Transverse colon (tissue), 4 donors: Measurements from ENCODE around the gene PLEKHG1. TPM values are rescaled to one million over a fixed set of nuclear protein-coding genes. Genes with fewer than 3 reads are reported as not detected.

Experiments used
- DNase-seq: peaks from one replicate; pipeline ENCODE4 v3.0.0-alpha.2; 2019
- H3K27ac ChIP-seq, 4 donors: fragments of 200-600 bp; sonication (generic); 2 replicates each; pipeline ENCODE4 v1.5.1; 2016 to 2018; ENCODE audit warnings: inconsistent platforms in 4 of 4
- H3K27me3 ChIP-seq: fragments of 200-600 bp; sonication (generic); 2 replicates; pipeline ENCODE4 v1.5.1; 2017; ENCODE audit warnings: inconsistent platforms
- H3K36me3 ChIP-seq, 4 donors: fragments of 200-600 bp; sonication (generic); 2 replicates each; pipeline ENCODE4 v1.5.1; 2017 to 2019; ENCODE audit warnings: inconsistent platforms in 4 of 4
- H3K4me1 ChIP-seq, 4 donors: fragments of 200-600 bp; sonication (generic); 2 replicates each; pipeline ENCODE4 v1.5.1; 2017 to 2020; ENCODE audit warnings: inconsistent platforms in 4 of 4
- H3K4me3 ChIP-seq, 4 donors: fragments of 200-600 bp; sonication (generic); 1 replicate in 1 of 4; 2 replicates in 3 of 4; pipeline versions ENCODE4 v1.5.1 to v1.6.1; 2017 to 2019; ENCODE audit warnings: inconsistent platforms in 4 of 4
- H3K9me3 ChIP-seq, 2 donors: fragments of 200-600 bp; sonication (generic); 2 replicates each; pipeline ENCODE4 v1.5.1; 2017 to 2019; ENCODE audit warnings: inconsistent platforms in 2 of 2
- EP300 ChIP-seq: sonication (generic); formaldehyde crosslinking; IDR thresholded peaks from one replicate; pipeline ENCODE4 v1.6.1; 2017; ENCODE audit warnings: antibody characterized with exemption, low read depth
- POLR2A ChIP-seq: fragments of 450-650 bp; IDR thresholded peaks from one replicate; pipeline ENCODE4 v1.6.1; 2016; ENCODE audit warnings: antibody characterized with exemption, mild to moderate bottlenecking, moderate library complexity
- POLR2AphosphoS5 ChIP-seq, 3 donors: sonication (generic); formaldehyde crosslinking; IDR thresholded peaks; one replicate each; pipeline ENCODE4 v1.6.1; 2016; ENCODE audit warnings: antibody characterized with exemption in 3 of 3
- WGBS, 2 donors: methylation state at CpG; one replicate each; pipeline ENCODE4 v1.1.5; 2018; ENCODE audit warnings: low coverage in 1 of 2; 5-methylcytosine and 5-hydroxymethylcytosine counted together
- in situ Hi-C, 4 donors: fragments of 200-750 bp; cut with MboI; loops; one replicate each; pipeline versions ENCODE4 v1.15.0 to v1.15.1; 2017; ENCODE audit warnings: low sequenced_read_pairs in 3 of 4, low pct_ligation_motif_present in 1 of 4, low pct_unique_long_range_greater_than_20kb in 1 of 4
- intact Hi-C: fragments of 100-400 bp; cut with DNase I; formaldehyde crosslinking; loops from one replicate; pipeline ENCODE4 v1.15.1; 2023; ENCODE audit warnings: low total_unique reads
- total RNA-seq, 4 donors: library from RNA; depleted of rRNA; stranded (reverse); fragments of >200 nt; gene quantifications; one replicate each; pipeline ENCODE4 v1.1.0, GENCODE V29; 2016
- TF ChIP-seq, protein P1 (sequence below), 5 experiments: fragments of 200-600 bp in 3 of 5; fragments of 450-650 bp in 2 of 5; sonication (generic) in 3 of 5; IDR thresholded peaks; 1 replicate in 2 of 5; 2 replicates in 3 of 5; pipeline ENCODE4 v1.5.1; 2016 to 2017; ENCODE audit warnings: antibody characterized with exemption in 5 of 5, inconsistent platforms in 3 of 5, mild to moderate bottlenecking in 2 of 5, moderate library complexity in 1 of 5

PLEKHG1 gene
- total RNA-seq, 4 donors from 2014 or later = 35.4 to 93.9 (median 58.3) TPM

DNA sequence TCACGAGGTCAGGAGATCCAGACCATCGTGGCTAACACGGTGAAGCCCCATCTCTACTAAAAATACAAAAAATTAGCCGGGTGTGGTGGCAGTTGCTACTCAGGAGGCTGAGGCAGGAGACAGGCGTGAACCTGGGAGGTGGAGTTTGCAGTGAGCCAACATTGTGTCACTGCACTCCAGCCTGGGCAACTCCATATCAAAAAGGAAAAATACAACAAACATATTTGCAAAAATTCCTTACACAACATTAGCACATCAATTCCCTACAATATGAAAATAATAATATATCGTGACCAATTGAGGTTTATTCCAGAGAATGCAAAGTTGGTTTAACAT, 38.8 kb upstream of the PLEKHG1 start:
- Histone ChIP-seq H3K4me1 (no peaks in the 10 kb centered on the region), H3K27ac (no peak overlapping the region), H3K9me3 (no peaks in the 10 kb centered on the region), H3K4me3 (no peak overlapping the region), H3K27me3 (no peaks in the 10 kb centered on the region), H3K36me3 (no peaks in the 10 kb centered on the region)
- intact Hi-C loops = no loop called here
- in situ Hi-C loops = no loop called here
- TF ChIP-seq EP300 = no peak
- TF ChIP-seq, protein P1, sequence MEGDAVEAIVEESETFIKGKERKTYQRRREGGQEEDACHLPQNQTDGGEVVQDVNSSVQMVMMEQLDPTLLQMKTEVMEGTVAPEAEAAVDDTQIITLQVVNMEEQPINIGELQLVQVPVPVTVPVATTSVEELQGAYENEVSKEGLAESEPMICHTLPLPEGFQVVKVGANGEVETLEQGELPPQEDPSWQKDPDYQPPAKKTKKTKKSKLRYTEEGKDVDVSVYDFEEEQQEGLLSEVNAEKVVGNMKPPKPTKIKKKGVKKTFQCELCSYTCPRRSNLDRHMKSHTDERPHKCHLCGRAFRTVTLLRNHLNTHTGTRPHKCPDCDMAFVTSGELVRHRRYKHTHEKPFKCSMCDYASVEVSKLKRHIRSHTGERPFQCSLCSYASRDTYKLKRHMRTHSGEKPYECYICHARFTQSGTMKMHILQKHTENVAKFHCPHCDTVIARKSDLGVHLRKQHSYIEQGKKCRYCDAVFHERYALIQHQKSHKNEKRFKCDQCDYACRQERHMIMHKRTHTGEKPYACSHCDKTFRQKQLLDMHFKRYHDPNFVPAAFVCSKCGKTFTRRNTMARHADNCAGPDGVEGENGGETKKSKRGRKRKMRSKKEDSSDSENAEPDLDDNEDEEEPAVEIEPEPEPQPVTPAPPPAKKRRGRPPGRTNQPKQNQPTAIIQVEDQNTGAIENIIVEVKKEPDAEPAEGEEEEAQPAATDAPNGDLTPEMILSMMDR (IDR thresholded peaks at IDR 0.05) = no peak
- TF ChIP-seq POLR2A = no peak
- TF ChIP-seq POLR2AphosphoS5 (IDR thresholded peaks at IDR 0.05) = no peak
- WGBS, 2 donors = 81 to 100% methylated on average over 1 to 6 of the region's 6 CpGs
- DNase-seq = no peak

DNA sequence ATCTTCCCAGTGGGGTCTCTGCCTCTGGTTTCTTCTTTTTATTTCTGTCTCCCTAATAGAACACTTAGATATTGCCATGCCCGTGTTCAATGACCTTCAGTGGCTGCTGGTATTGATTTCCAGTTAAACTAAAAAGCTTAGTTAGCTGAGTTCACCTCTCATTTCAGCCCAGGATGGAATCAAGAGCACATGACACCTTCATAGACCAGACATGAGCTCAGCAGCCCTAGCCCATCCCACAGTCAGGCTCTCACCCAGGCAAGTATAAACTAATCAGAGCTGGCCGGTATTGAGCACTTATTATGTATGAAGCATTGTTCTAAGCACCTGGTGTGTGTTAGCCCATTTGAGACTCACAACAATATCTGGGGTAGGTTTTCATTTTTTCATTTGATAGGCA, 33.7 kb upstream of the PLEKHG1 start:
- no peak overlapping the region for H3K27ac ChIP-seq
- peaks cover 0 to 8% (median 2%) of the 10 kb centered on the region in 4 donors for H3K4me1 ChIP-seq
- TF ChIP-seq POLR2AphosphoS5 (IDR thresholded peaks at IDR 0.05) = no peak
- no peak for TF ChIP-seq POLR2A
- no peak for TF ChIP-seq EP300
- no peak for DNase-seq
- WGBS, 2 donors = 75 to 88% methylated on average over 1 to 2 of the region's 2 CpGs
- no peaks in the 10 kb centered on the region for H3K27me3 ChIP-seq
- H3K9me3 ChIP-seq = no peaks in the 10 kb centered on the region
- intact Hi-C loops = no loop called here
- no peaks in the 10 kb centered on the region for H3K36me3 ChIP-seq
- no peak overlapping the region for H3K4me3 ChIP-seq
- in situ Hi-C loops = no loop called here

DNA sequence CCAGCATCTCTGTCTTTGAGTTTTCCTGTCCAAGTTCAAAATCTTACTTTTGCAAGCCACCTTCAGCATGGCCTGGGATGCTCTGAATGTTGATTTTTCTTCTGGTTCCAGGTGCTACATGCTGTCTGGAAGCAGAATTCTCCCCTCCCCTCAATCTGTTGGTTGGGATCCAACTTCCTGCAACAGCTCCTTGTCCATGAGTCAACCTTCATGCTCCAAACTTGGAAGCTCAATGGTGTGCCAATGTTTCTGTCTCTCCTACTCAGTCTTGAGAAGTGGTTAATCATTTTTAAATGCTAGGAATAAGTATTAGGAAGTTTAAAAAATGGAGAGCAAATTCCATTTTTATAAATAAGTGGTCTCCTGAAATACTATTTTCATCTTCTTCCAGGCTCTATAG, 33.2 kb upstream of the PLEKHG1 start:
- DNase-seq = no peak
- intact Hi-C loops (no loop called here), in situ Hi-C loops (no loop called here)
- H3K27me3 ChIP-seq = no peaks in the 10 kb centered on the region
- H3K4me3 ChIP-seq = no peak overlapping the region
- no peak overlapping the region for H3K27ac ChIP-seq
- H3K4me1 ChIP-seq = peaks cover 0 to 8% (median 2%) of the 10 kb centered on the region in 4 donors
- TF ChIP-seq EP300 = no peak
- TF ChIP-seq, protein P1 (IDR thresholded peaks at IDR 0.05) = no peak
- no peak for TF ChIP-seq POLR2A
- no peaks in the 10 kb centered on the region for H3K9me3 ChIP-seq
- H3K36me3 ChIP-seq = no peaks in the 10 kb centered on the region

DNA sequence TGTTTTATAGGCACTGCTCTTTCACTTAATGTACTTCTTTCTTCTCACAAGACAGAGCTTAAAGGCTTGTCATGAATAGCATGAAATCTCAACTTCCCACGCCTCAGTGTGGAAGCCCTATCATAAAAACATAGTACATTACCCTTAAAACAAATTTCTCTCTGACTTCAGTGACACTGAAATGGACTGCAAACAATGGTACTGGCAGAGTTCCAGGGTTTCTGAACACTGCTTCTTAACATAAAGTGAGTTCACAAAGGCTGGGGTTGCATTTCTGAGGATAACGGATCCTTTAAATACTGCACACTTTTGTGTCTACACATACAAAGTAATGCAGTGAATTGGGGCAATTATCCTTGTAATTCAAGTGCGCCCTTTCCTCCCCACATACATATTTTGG, 32.3 kb upstream of the PLEKHG1 start:
- in situ Hi-C loops = no loop called here
- no peaks in the 10 kb centered on the region for H3K27me3 ChIP-seq
- intact Hi-C loops = no loop called here
- no peaks in the 10 kb centered on the region for H3K9me3 ChIP-seq
- TF ChIP-seq POLR2AphosphoS5 (IDR thresholded peaks at IDR 0.05) (no peak), EP300 (no peak), POLR2A (no peak)
- TF ChIP-seq, protein P1 (IDR thresholded peaks at IDR 0.05) = no peak
- no peak overlapping the region for H3K4me3 ChIP-seq
- H3K4me1 ChIP-seq = peaks cover 0 to 8% (median 2%) of the 10 kb centered on the region in 4 donors
- no peak for DNase-seq
- no peaks in the 10 kb centered on the region for H3K36me3 ChIP-seq
- H3K27ac ChIP-seq = peak overlapping the region in 1 of 4 donors; percentile 12
- 36 to 63% methylated on average over 2 to 3 of the region's 3 CpGs for WGBS, 2 donors

DNA sequence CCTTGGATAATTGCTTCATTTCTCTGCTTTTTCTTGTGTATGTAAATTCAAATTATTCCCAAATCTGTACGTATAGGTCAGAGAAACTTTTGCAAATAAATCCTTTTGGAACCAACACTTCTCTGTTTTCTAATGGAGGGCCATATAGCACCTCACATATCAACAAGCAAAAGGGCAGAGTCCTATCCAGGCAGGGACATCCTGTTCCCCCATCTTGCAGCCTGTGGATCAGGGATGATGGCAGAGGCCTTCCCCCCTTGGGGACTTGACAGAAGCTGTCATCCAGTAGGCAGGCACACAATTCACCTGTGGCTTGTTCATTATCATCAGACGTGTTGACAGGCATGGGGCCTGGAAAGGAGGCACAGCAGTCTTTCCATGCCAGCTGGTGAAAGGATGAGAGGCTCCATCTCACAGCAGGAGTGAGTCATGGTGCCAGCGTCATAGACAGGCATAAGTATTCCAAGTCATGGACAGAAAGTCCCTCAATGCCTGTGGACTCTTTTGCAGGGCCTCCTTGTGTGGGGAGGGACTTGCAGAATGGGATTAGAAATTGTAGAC, 31.8 kb upstream of the PLEKHG1 start:
- no peak for DNase-seq
- TF ChIP-seq POLR2AphosphoS5 (IDR thresholded peaks at IDR 0.05) = no peak
- TF ChIP-seq, protein P1 (IDR thresholded peaks at IDR 0.05) = no peak
- 55 to 67% methylated on average over 1 to 3 of the region's 3 CpGs for WGBS, 2 donors
- H3K9me3 ChIP-seq = no peaks in the 10 kb centered on the region
- no peaks in the 10 kb centered on the region for H3K27me3 ChIP-seq
- H3K27ac ChIP-seq = no peak overlapping the region
- intact Hi-C loops (no loop called here), in situ Hi-C loops (no loop called here)
- H3K4me3 ChIP-seq = no peak overlapping the region
- H3K36me3 ChIP-seq = no peaks in the 10 kb centered on the region
- H3K4me1 ChIP-seq = peaks cover 0 to 8% (median 2%) of the 10 kb centered on the region in 4 donors
